A549 (cell line): ENCODE measurements around the gene TMEM79.

ENCODE experiments used
- CTCF ChIP-seq: fragments of >200 bp; sonication (Bioruptor Twin); formaldehyde crosslinking; IDR thresholded peaks from 3 replicates; pipeline ENCODE4 v1.5.1; 2016
- NFE2L2 ChIP-seq: fragments of 150-350 bp; conservative IDR thresholded peaks from 2 replicates; pipeline ENCODE4 v1.6.1; 2014; ENCODE audit warnings: low read length

DNA sequence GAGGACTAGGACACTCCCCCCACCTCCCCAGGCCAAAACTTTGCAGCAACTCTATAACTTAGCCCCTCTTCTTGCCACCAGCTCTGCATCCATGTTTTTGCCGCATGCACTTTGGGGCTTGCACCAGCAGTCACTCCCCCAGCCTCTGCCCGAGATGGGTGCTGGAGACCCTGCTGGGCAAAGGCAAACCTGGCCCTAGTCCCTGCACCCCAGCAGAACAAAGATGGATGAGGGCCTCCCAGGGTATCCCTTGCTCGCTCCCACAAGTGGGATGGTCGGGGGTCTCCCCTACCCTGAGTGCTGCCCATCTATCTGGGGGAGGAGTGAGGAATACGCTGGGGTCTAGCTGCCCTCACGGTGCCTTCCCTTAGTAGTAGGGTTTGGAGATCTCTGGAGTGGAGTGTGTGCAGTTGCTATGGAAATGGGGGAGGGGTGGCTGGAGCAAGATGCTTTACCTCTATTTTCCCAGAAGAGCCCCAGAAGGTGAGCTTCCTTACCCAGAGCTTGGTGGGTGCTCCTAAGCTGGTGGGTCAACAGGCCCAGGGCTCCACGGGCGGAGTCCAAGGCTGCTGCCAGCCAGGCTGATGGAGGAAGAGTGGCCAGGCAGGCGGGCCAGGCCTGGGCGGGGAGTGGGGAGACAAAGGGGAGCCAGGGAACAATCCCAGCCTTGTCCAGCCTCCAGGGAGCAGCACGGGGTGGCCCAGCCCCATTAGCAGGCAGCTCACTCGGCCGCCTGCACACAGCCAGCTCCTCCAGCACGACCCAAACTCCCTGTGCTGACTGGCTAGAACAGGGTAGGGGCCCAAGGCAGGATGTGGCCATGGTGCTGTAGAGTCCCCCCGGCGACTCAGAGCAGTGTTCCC is 36.4 kb upstream of the TMEM79 start, which contains the start of gene PAQR6:
- TF ChIP-seq NFE2L2 (no peak), CTCF (no peak)
